Liver (tissue), 3 donors: ENCODE results near the gene RNF217.

Experiments used
- GABPA ChIP-seq, 2 donors: IDR thresholded peaks in 1 of 2; conservative IDR thresholded peaks in 1 of 2; 2 replicates each; pipeline ENCODE4 v1.6.1; 2016; ENCODE audit warnings: antibody characterized with exemption in 2 of 2, mild to moderate bottlenecking in 1 of 2, moderate library complexity in 1 of 2
- HNF4G ChIP-seq: IDR thresholded peaks from 2 replicates; pipeline ENCODE4 v1.6.1; 2016; ENCODE audit warnings: antibody characterized with exemption
- RAD21 ChIP-seq, 2 donors: IDR thresholded peaks; 2 replicates each; pipeline ENCODE4 v1.6.1; 2016; ENCODE audit warnings: antibody characterized with exemption in 2 of 2, mild to moderate bottlenecking in 2 of 2
- TAF1 ChIP-seq: conservative IDR thresholded peaks from 2 replicates; pipeline ENCODE4 v1.6.1; 2016; ENCODE audit warnings: antibody characterized with exemption, mild to moderate bottlenecking
- TF ChIP-seq, protein P1 (sequence below): fragments of 150-350 bp; IDR thresholded peaks from 2 replicates; pipeline ENCODE4 v1.5.1; 2017; ENCODE audit warnings: improper control_type of control experiment, low read depth, low read length; ENCODE audit not compliant: missing input control
- TF ChIP-seq, protein P2 (sequence below): IDR thresholded peaks from 2 replicates; pipeline ENCODE4 v1.6.1; 2016; ENCODE audit warnings: antibody characterized with exemption, mild to moderate bottlenecking
- TF ChIP-seq, protein P3 (sequence below): IDR thresholded peaks from 2 replicates; pipeline ENCODE4 v1.6.1; 2016; ENCODE audit warnings: antibody characterized with exemption
- TF ChIP-seq, protein P4 (sequence below): IDR thresholded peaks from 2 replicates; pipeline ENCODE4 v1.6.1; 2016; ENCODE audit warnings: antibody characterized with exemption
- donor health status: healthy.
- donor health status: healthy.

DNA sequence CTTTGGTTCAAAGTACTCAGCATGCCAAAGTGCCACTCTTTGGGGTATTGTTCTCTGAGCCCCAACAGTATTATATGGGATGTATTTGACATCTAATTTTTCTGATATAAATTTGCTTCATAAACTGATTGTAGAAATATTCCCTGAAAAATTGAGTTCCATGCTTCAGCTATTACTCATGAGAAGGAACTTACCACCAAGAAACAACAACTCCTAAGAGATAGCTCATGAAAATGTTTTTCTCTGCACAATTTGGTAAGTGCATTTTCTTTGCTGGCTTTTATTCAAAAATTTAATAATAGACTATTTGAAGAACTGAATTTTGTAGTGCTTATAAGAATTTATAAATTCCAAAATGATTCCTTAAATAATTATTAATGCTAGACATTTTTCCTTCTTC lies 178.6 kb downstream of the RNF217 start:
- TF ChIP-seq, protein P1, sequence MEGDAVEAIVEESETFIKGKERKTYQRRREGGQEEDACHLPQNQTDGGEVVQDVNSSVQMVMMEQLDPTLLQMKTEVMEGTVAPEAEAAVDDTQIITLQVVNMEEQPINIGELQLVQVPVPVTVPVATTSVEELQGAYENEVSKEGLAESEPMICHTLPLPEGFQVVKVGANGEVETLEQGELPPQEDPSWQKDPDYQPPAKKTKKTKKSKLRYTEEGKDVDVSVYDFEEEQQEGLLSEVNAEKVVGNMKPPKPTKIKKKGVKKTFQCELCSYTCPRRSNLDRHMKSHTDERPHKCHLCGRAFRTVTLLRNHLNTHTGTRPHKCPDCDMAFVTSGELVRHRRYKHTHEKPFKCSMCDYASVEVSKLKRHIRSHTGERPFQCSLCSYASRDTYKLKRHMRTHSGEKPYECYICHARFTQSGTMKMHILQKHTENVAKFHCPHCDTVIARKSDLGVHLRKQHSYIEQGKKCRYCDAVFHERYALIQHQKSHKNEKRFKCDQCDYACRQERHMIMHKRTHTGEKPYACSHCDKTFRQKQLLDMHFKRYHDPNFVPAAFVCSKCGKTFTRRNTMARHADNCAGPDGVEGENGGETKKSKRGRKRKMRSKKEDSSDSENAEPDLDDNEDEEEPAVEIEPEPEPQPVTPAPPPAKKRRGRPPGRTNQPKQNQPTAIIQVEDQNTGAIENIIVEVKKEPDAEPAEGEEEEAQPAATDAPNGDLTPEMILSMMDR: no peak
- TF ChIP-seq, protein P2, sequence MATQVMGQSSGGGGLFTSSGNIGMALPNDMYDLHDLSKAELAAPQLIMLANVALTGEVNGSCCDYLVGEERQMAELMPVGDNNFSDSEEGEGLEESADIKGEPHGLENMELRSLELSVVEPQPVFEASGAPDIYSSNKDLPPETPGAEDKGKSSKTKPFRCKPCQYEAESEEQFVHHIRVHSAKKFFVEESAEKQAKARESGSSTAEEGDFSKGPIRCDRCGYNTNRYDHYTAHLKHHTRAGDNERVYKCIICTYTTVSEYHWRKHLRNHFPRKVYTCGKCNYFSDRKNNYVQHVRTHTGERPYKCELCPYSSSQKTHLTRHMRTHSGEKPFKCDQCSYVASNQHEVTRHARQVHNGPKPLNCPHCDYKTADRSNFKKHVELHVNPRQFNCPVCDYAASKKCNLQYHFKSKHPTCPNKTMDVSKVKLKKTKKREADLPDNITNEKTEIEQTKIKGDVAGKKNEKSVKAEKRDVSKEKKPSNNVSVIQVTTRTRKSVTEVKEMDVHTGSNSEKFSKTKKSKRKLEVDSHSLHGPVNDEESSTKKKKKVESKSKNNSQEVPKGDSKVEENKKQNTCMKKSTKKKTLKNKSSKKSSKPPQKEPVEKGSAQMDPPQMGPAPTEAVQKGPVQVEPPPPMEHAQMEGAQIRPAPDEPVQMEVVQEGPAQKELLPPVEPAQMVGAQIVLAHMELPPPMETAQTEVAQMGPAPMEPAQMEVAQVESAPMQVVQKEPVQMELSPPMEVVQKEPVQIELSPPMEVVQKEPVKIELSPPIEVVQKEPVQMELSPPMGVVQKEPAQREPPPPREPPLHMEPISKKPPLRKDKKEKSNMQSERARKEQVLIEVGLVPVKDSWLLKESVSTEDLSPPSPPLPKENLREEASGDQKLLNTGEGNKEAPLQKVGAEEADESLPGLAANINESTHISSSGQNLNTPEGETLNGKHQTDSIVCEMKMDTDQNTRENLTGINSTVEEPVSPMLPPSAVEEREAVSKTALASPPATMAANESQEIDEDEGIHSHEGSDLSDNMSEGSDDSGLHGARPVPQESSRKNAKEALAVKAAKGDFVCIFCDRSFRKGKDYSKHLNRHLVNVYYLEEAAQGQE: no peak
- TF ChIP-seq GABPA (IDR thresholded peaks at IDR 0.05 in 1 of 2, conservative IDR thresholded peaks at IDR 0.05 in 1 of 2): no peak
- TF ChIP-seq, protein P3, sequence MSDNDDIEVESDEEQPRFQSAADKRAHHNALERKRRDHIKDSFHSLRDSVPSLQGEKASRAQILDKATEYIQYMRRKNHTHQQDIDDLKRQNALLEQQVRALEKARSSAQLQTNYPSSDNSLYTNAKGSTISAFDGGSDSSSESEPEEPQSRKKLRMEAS: no peak
- TF ChIP-seq RAD21 (IDR thresholded peaks at IDR 0.05): no peak
- TF ChIP-seq, protein P4, sequence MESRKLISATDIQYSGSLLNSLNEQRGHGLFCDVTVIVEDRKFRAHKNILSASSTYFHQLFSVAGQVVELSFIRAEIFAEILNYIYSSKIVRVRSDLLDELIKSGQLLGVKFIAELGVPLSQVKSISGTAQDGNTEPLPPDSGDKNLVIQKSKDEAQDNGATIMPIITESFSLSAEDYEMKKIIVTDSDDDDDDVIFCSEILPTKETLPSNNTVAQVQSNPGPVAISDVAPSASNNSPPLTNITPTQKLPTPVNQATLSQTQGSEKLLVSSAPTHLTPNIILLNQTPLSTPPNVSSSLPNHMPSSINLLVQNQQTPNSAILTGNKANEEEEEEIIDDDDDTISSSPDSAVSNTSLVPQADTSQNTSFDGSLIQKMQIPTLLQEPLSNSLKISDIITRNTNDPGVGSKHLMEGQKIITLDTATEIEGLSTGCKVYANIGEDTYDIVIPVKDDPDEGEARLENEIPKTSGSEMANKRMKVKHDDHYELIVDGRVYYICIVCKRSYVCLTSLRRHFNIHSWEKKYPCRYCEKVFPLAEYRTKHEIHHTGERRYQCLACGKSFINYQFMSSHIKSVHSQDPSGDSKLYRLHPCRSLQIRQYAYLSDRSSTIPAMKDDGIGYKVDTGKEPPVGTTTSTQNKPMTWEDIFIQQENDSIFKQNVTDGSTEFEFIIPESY: no peak
- TF ChIP-seq HNF4G: no peak
- no peak for TF ChIP-seq TAF1
